Fibroblast of skin of scalp (primary cell): ENCODE measurements around the gene KCNQ4.

ENCODE experiments used
- DNase-seq: peaks from one replicate; pipeline ENCODE4 v3.0.0-alpha.2; 2013

The KCNQ4 gene

GRCh38 chr1:40820911-40821693 lies 37.5 kb downstream of the KCNQ4 start:
- no peak for DNase-seq

DNA sequence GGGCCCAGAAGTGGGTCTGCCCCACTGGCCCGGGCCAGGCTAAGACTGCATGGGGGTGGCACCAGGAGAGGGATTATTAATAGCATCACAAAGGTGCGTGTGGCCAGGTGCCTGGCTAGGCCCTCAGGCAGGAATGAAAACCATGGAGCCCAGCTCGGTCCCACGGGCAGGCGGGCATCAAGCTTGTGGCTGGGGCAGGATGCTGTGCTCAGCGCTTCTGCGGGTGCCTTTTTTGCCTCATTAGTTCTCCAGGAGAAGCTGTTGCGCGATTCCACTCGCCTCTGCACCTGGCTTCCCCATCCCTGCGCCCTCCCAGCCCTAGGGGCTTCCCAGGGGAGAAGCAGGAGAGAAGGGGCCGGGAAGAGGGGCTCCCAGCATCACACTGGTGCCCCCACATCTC lies 39.3 kb downstream of the KCNQ4 start:
- no peak for DNase-seq

DNA sequence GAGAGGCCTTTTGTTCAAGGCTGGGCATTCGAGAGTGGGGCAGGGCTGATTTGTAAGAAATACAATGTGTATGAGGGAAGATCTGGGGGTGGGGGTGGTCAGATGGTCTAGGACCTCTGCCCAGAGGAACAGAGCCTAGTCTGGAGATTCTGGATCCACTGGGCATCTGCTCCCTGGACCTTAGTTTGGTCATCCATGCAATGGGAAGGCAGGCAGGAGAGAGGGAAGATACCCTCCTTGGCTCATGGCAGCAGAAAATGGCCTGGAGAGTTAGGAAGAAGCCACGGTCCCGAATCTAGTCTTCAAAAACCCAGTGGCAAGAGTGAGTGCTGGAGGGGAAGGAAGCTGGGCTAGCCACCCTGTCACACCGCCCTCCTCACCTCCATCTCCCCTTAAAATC lies 39.8 kb downstream of the KCNQ4 start:
- no peak for DNase-seq

GRCh38 chr1:40823983-40824382 lies 40.4 kb downstream of the KCNQ4 start:
- no peak for DNase-seq

DNA sequence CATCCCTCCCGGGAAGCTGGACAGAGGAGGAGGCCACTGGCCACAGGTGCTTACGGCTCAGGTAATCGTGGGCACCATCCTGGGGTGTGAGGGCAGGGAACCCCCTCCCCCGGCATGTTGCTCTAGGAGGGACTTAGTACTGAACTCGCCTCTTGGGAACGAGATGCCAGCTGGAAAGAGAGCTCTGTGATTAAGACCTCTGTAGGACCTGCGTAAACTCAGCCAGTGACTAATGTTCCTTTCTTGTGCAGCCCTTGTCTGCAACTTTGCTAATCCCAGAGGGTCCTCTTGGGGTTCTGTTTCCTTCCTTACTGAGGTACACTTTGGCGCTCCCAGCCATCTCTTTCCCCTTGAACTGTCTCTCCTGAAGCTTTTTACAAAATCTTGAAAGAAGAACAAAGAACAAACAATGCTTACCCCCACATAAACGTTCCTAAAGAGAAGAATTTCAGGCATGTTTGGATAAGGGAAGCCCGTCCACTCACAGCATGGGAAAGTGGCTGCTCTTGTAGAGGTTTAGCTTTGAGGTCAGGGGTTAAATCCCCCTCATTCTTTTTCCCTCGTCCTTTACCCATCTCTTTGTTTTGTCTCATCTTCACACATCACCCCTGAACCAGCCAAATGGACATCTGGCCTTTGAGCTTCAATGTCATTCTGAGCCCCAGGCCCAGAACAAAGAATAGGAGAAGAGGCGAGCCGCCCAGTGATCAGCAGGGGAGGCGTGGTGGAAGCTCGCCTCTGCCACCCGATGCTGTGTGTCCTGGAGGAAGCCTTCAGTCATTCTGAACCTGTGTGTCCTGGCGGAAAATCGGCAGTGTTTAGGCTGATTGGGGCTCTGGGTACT lies 41.2 kb downstream of the KCNQ4 start:
- peak; percentile 61 for DNase-seq

DNA sequence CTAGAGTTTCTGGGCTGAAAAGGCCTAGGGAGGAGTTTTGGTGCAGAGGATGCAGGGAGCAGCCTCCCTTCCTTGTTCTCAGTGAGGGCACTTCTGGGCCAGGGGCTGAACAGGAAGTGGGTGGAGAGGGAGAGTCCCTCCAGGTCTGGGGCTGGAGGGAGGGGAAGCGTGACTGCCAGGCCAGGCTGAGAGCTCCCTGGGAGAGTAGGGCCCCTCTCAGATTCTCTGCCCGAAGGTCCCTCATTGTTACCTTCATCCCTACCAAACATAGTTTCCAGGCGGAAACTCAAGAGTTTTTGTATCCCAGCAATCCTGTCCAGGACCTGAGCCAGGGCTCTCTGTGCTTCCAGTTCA lies 41.8 kb downstream of the KCNQ4 start:
- no peak for DNase-seq

GRCh38 chr1:40825996-40826395 lies 42.4 kb downstream of the KCNQ4 start:
- no peak for DNase-seq

- DNase-seq = no peak
Observed at GRCh38 chr1:40829631-40830245, 46.2 kb downstream of the KCNQ4 start.

GRCh38 chr1:40830419-40830943 lies 46.9 kb downstream of the KCNQ4 start:
- no peak for DNase-seq

DNA sequence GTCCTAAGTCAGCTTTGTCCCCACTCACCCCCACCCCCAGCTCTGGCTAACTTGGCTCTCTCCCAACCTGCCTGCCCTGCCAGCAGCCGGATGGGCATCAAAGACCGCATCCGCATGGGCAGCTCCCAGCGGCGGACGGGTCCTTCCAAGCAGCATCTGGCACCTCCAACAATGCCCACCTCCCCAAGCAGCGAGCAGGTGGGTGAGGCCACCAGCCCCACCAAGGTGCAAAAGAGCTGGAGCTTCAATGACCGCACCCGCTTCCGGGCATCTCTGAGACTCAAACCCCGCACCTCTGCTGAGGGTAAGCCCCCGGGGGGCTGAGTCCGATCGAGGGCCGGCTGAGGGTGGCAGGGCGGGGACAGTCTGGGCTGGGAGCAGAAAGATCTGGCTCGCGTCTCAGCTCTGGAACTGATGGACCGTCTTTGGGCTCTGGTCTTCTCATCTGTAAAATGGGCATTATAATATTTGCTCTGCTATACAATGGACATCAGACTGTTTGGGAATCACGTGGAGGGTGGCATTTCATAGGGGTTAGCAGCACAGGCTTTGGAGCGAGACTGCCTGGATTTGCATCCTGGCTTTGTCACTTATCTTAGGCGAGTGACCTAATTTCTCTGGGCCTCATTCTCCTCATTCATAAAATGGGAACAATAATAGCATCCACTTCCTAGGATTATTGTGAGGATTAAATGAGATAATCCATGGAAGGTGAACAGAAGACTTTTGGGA lies 47.6 kb downstream of the KCNQ4 start:
- no peak for DNase-seq

DNA sequence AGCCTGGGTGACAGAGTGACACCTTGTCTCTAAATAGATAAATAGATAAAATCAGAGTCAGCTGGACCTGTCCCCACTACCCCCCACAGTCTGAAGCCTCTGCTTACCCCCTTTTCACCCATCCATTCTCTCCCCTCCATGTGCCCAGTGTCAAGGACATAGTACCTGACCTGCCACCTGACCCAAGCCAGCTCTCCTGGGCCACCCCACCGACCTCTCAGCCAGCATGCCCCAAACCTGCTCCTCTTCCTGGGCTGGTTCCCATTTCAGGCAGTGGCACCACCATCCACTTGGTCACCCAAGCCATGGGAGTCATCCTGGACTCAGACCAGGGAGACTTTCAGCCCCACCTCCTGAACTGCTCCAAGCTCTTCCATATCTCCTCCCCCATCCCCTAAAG lies 50.4 kb downstream of the KCNQ4 start:
- DNase-seq = no peak

GRCh38 chr1:40834968-40835545 lies 51.5 kb downstream of the KCNQ4 start:
- DNase-seq = no peak

- no peak for DNase-seq
Observed at GRCh38 chr1:40836283-40836682, 52.7 kb downstream of the KCNQ4 start.

- DNase-seq = no peak
Observed at GRCh38 chr1:40837601-40838000, 54.0 kb downstream of the KCNQ4 start.

DNA sequence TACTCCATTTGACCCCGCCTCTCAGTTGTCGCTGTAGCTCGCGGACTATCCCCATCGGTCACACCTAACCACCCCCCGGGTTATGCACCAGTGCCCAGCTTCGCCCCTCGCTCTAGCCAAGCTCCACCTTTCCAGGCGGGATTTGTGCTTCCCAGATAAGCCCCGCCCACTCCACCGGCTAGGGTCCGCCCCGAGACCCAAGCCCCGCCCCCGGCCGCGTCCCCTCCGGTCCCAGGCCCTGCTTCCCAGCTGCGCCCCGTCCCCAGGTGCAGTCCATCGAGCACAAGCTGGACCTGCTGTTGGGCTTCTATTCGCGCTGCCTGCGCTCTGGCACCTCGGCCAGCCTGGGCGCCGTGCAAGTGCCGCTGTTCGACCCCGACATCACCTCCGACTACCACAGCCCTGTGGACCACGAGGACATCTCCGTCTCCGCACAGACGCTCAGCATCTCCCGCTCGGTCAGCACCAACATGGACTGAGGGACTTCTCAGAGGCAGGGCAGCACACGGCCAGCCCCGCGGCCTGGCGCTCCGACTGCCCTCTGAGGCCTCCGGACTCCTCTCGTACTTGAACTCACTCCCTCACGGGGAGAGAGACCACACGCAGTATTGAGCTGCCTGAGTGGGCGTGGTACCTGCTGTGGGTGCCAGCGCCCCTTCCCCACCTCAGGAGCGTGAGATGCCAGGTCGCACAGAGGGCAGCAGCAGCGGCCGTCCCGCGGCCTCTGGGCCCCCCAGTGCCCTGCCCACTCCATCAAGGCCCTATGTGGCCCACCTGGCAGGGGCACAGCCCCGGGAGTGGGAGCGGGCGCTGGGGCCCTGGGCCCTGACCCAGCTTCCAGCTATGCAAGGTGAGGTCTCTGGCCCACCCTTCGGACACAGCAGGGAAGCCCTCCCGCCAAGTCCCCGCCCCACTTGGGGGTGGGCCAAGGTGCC lies 54.7 kb downstream of the KCNQ4 start:
- no peak for DNase-seq

- DNase-seq = no peak
Observed at GRCh38 chr1:40838980-40839942, 55.7 kb downstream of the KCNQ4 start.

DNA sequence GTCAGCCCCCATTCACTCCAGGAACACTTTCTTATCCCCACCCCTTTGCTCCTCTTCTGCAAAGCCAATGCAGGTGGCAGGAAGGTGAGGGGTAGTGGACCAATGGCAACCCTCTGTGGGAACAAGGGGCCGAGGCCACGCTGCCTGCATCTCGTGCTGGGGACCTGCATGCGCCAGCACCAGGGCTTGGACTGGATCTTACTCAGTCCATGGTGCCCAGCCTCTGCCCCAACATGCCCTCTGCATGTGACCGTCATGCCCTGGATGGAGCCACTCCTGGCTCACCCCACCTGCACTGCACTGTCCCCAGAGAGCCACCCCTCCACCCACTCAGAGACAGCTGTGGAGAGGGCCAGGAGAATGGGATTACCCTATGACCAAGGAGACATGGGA lies 56.4 kb downstream of the KCNQ4 start:
- no peak for DNase-seq

DNA sequence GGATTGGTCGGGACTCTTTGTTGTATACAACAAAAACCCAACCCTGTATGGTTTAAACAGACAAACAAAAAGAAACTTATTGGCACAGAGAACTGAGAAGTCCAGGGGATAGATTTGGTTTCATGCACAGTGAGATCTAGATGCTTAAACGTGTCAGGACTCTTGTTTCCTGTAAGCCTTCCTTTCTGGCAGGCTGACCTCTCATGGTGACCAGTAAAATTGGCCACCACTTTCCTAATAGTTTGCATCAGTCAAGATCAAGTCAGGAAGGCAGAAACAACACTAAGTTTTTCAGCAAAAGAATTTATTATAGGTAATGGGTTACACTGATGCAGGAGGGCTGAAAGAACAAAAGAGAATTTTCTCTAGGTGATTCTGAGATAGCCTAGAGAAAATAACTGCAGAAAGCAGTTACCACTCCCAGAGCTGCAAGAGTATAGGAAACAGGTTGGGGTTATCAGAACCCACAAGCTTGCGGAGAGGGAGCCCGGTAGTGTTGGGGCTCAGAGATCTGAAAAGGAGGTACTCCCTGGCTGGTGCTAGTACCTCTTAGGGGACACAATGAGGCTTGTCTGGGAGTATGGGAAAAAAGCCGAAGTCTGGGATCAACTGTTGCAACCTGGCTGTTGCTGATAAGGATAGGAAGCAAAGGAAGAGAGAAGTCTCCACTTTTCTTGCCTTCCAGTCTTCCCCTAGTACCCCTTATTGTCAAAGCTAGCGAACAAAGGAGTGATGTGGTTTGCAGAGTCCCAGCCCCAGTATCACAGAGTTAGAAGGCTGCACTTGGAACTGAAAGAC lies 57.1 kb downstream of the KCNQ4 start:
- DNase-seq = no peak

GRCh38 chr1:40841602-40842001 lies 58.0 kb downstream of the KCNQ4 start:
- no peak for DNase-seq
